GM13976 (cell line): ENCODE data around the gene RCN2.
"Not testable (repeated sequence)": the region's sequence is repeated elsewhere in the genome, so short reads cannot be mapped to it uniquely, and the experiment has no call there.

Experiments used
- DNase-seq: peaks from one replicate; pipeline ENCODE4 v3.0.0; 2012; ENCODE audit warnings: low spot score
- in situ Hi-C: fragments of 300-500 bp; cut with MboI; formaldehyde crosslinking; loops from one replicate; pipeline ENCODE4 v1.12.0; 2022; ENCODE audit warnings: low sequenced_read_pairs, mixed read lengths, inconsistent platforms; ENCODE audit not compliant: unreplicated experiment
- TF ChIP-seq, protein P1 (sequence below): IDR thresholded peaks from 2 replicates; pipeline ENCODE4 v1.5.1; 2012; ENCODE audit warnings: borderline replicate concordance, mild to moderate bottlenecking; ENCODE audit not compliant: insufficient read depth; ENCODE audit errors: extremely low read depth, missing control alignments, control extremely low read depth

The RCN2 gene

GRCh38 chr15:76931397-76932134 lies at the start of gene RCN2:
Gene RCN2 (plus strand): TSS chr15:76931749. CDS start chr15:76931842, 93 bp downstream.
- in situ Hi-C loops, result no loop called here
- peak; percentile 95 for DNase-seq
- TF ChIP-seq, protein P1, sequence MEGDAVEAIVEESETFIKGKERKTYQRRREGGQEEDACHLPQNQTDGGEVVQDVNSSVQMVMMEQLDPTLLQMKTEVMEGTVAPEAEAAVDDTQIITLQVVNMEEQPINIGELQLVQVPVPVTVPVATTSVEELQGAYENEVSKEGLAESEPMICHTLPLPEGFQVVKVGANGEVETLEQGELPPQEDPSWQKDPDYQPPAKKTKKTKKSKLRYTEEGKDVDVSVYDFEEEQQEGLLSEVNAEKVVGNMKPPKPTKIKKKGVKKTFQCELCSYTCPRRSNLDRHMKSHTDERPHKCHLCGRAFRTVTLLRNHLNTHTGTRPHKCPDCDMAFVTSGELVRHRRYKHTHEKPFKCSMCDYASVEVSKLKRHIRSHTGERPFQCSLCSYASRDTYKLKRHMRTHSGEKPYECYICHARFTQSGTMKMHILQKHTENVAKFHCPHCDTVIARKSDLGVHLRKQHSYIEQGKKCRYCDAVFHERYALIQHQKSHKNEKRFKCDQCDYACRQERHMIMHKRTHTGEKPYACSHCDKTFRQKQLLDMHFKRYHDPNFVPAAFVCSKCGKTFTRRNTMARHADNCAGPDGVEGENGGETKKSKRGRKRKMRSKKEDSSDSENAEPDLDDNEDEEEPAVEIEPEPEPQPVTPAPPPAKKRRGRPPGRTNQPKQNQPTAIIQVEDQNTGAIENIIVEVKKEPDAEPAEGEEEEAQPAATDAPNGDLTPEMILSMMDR, result no peak

GRCh38 chr15:76885212-76885611 lies 46.3 kb upstream of the RCN2 start:
- in situ Hi-C loops, result no loop called here
- TF ChIP-seq, protein P1, result no peak
- no peak for DNase-seq

- DNase-seq, in situ Hi-C loops: not testable (repeated sequence)
Measured at GRCh38 chr15:76887280-76888141, 44.0 kb upstream of the RCN2 start.

DNA sequence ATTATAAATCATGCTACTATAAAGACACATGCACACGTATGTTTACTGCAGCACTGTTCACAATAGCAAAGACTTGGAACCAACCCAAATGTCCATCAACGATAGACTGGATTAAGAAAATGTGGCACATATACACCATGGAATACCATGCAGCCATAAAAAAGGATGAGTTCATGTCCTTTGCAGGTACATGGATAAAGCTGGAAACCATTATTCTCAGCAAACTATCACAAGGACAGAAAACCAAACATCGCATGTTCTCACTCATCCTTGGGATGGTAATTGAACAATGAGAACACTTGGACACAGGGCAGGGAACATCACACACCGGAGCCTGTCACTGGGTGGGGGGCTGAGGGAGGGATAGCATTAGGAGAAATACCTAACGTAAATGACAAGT lies 38.7 kb upstream of the RCN2 start:
- in situ Hi-C loops, DNase-seq: not testable (repeated sequence)

DNA sequence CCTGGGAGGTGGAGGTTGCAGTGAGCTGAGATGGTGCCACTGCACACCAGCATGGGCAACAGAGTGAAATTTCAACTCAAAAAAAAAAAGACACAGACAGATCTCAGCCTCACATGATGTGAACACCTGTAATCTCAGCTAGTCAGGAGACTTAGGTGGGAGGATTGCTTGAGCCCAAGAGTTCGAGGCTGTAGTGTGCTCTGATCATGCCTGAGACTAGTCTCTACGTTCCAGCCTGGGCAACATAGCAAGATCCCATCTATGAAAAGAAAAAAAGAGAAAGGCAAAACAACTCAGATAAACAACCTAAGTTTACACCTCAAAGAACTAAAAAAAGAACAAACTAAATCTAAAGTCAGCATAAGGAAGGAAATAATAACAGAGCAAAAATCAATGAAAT lies 37.4 kb upstream of the RCN2 start:
- in situ Hi-C loops, result no loop called here
- TF ChIP-seq, protein P1, result no peak

DNA sequence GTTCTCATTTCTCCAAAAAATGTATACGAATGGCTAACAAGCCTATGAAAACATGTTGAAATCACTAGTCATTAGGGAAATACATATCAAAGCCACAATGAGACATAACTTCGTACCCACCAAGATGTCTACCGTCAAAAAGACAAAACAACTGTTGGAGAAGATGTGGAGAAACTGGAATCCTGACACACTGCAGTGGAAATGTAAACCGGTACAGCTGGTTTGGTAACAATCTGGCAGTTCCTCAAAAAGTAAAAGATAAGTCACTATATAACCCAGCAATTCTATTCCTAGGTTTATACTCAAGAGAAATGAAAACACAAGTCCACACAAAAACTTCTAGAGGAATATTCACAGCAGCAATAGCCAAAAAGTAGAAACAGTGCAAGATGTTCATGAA lies 33.4 kb upstream of the RCN2 start:
- no peak for DNase-seq
- TF ChIP-seq, protein P1, result no peak
- in situ Hi-C loops, result no loop called here

More for the DNA sequence above, 37.4 kb upstream of the RCN2 start:
- DNase-seq, result no peak

DNA sequence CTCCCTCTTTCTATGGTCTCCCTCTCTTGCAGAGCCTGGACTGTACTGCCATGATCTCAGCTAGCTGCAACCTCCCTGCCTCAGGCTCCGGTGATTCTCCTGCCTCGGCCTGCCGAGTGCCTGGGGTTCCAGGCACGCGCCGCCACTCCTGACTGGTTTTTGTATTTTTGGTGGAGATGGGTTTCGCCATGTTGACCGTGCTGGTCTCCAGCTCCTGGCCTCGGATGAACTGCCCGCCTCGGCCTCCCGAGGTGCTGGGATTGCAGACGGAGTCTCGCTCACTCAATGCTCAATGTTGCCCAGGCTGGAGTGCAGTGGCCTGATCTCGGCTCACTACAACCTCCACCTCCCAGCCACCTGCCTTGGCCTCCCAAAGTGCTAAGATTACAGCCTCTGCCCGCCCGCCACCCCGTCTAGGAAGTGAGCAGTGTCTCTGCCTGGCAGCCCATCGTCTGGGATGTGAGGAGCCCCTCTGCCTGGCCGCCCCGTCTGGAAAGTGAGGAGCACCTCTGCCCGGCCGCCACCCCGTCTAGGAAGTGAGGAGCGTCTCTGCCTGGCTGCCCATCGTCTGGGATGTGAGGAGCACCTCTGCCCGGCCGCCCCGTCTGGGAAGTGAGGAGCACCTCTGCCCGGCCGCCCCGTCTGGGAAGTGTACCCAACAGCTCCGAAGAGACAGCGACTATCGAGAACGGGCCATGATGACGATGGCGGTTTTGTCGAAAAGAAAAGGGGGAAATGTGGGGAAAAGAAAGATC lies 32.2 kb upstream of the RCN2 start:
- DNase-seq, in situ Hi-C loops: not testable (repeated sequence)

- DNase-seq, in situ Hi-C loops: not testable (repeated sequence)
Measured at GRCh38 chr15:76899931-76900310, 31.6 kb upstream of the RCN2 start.
